Prostate gland (tissue), 2 donors: ENCODE results near the gene ZC3H12C. TPM values are rescaled to one million over a fixed set of nuclear protein-coding genes. Genes with fewer than 3 reads are reported as not detected.

Source experiments
- DNase-seq: peaks from one replicate; pipeline ENCODE4 v3.0.0-alpha.2; 2019; ENCODE audit warnings: low spot score
- H3K27ac ChIP-seq, 2 donors: fragments of 200-600 bp; sonication (generic); 2 replicates each; pipeline ENCODE4 v1.5.1; 2017 to 2019
- H3K27me3 ChIP-seq: fragments of 200-600 bp; sonication (generic); replicated peaks from 2 replicates; pipeline ENCODE4 v1.5.1; 2019; ENCODE audit not compliant: insufficient read depth
- H3K36me3 ChIP-seq, 2 donors: fragments of 200-600 bp; sonication (generic); 1 replicate in 1 of 2; 2 replicates in 1 of 2; pipeline versions ENCODE4 v1.5.1 to v1.8.1; 2017 to 2019
- H3K4me1 ChIP-seq: fragments of 200-600 bp; sonication (generic); replicated peaks from 2 replicates; pipeline ENCODE4 v1.5.1; 2019
- H3K4me3 ChIP-seq, 2 donors: fragments of 200-600 bp; sonication (generic); 2 replicates each; pipeline ENCODE4 v1.5.1; 2017 to 2019
- H3K9me3 ChIP-seq: fragments of 200-600 bp; sonication (generic); 2 replicates; pipeline ENCODE4 v1.5.1; 2017
- CTCF ChIP-seq, 4 experiments: fragments of 200-600 bp in 2 of 4; fragments of 450-650 bp in 2 of 4; sonication (generic) in 2 of 4; IDR thresholded peaks; 1 replicate in 3 of 4; 2 replicates in 1 of 4; pipeline ENCODE4 v1.5.1; 2016 to 2019; ENCODE audit warnings: antibody characterized with exemption in 4 of 4, mild to moderate bottlenecking in 2 of 4, moderate library complexity in 2 of 4
- POLR2A ChIP-seq: fragments of 450-650 bp; IDR thresholded peaks from one replicate; pipeline ENCODE4 v1.6.1; 2016; ENCODE audit warnings: antibody characterized with exemption, mild to moderate bottlenecking
- POLR2AphosphoS5 ChIP-seq: sonication (generic); formaldehyde crosslinking; IDR thresholded peaks from one replicate; pipeline ENCODE4 v1.6.1; 2017; ENCODE audit warnings: antibody characterized with exemption
- WGBS: methylation state at CpG from one replicate; pipeline ENCODE4 v1.1.5; 2018; 5-methylcytosine and 5-hydroxymethylcytosine counted together
- intact Hi-C: fragments of 100-400 bp; cut with DNase I; formaldehyde crosslinking; loops from one replicate; pipeline ENCODE4 v1.14.2; 2022
- total RNA-seq, 2 donors: library from RNA; depleted of rRNA; stranded (reverse); fragments of >200 nt; gene quantifications; one replicate each; pipeline ENCODE4 v1.1.0, GENCODE V29; 2016

The ZC3H12C gene
- total RNA-seq, 2 donors from 2014 or later = 6.5 to 11.9 TPM

DNA sequence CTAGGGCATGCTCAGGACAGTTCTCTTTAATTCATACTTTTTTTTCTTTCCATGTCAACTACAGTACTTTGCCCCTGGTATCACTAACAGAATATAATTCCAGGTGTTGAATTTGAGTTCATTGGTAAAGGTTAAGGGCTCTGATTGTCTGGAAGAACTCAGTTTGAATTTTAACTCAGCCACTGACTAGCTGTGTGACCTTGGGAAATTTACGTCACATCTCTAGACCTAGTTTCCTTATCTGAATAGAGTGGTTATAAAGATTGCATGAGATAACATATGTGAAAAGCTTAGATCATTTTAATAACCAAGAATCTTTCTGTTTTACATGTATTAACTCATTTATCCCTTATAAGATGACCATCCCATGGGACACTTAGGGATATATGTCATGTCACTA lies 15.8 kb upstream of the ZC3H12C start:
- no peak for DNase-seq
- Histone ChIP-seq H3K4me1 (no peaks in the 10 kb centered on the region), H3K4me3 (no peak overlapping the region), H3K27me3 (no peaks in the 10 kb centered on the region), H3K9me3 (no peaks in the 10 kb centered on the region), H3K36me3 (no peaks in the 10 kb centered on the region), H3K27ac (no peak overlapping the region)
- TF ChIP-seq POLR2A = no peak
- no peak for TF ChIP-seq POLR2AphosphoS5
- no peak for TF ChIP-seq CTCF (IDR thresholded peaks at IDR 0.05)
- intact Hi-C loops = no loop called here
- 82% methylated on average over 1 of the region's 1 CpG for WGBS

DNA sequence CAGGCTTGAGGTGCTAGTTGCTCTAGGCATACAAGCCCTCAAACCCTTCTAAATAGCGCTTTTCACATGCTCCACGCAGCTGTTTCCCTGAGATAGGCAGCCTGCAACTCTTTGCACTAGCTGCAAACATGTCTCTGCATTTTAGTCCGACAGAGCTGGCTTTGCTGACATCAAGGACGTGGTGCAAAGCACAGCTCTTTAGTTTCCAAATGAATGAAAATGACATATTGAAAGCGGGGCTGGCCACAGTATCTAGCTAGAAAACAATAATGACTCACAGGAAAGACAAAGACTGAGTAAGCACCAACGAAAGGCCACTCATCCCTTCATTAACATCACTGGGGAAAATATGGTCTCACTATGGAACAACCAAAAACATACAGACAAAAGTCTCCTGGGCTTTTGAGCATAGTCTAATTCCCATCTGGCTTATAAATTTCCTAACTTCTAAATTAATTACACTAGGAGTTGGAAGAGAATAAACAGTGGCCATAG lies 15.3 kb upstream of the ZC3H12C start:
- WGBS = 63% methylated on average over 6 of the region's 6 CpGs
- no peak overlapping the region for H3K27ac ChIP-seq
- DNase-seq = no peak
- intact Hi-C loops = no loop called here
- H3K4me1 ChIP-seq = no peaks in the 10 kb centered on the region
- no peak overlapping the region for H3K4me3 ChIP-seq
- no peaks in the 10 kb centered on the region for H3K36me3 ChIP-seq
- no peak for TF ChIP-seq POLR2AphosphoS5
- TF ChIP-seq CTCF (IDR thresholded peaks at IDR 0.05) = no peak
- TF ChIP-seq POLR2A = no peak
- H3K27me3 ChIP-seq = no peaks in the 10 kb centered on the region
- H3K9me3 ChIP-seq = no peaks in the 10 kb centered on the region

- Histone ChIP-seq H3K27me3 (no peaks in the 10 kb centered on the region), H3K4me3 (no peak overlapping the region), H3K4me1 (no peaks in the 10 kb centered on the region), H3K9me3 (no peaks in the 10 kb centered on the region), H3K27ac (no peak overlapping the region), H3K36me3 (no peaks in the 10 kb centered on the region)
- WGBS = 100% methylated on average over 1 of the region's 1 CpG
- DNase-seq = no peak
- no peak for TF ChIP-seq CTCF (IDR thresholded peaks at IDR 0.05)
- no peak for TF ChIP-seq POLR2A
- no peak for TF ChIP-seq POLR2AphosphoS5
- intact Hi-C loops = no loop called here
These were observed 14.2 kb upstream of the ZC3H12C start for GRCh38 chr11:110078923-110079544.

DNA sequence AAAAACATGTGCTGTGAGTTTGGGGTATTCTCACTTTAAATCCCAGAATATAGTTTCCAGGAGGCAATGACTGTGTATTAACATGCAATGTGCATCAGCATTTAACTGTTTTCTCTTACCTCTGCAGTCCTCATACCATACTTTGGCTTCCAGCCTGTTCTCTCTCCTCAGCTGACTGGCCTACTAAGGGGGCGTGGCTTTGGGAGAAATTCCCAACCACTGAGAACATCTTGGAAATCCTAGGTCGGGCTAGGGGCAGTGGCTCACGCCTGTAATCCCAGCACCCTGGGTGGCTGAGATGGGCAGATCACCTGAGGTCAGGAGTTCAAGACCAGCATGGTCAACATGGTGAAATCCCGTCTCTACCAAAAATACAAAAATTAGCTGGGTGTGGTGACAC lies 13.5 kb upstream of the ZC3H12C start:
- Histone ChIP-seq H3K36me3 (no peaks in the 10 kb centered on the region), H3K4me3 (no peak overlapping the region), H3K27me3 (no peaks in the 10 kb centered on the region), H3K27ac (no peak overlapping the region), H3K9me3 (no peaks in the 10 kb centered on the region), H3K4me1 (no peaks in the 10 kb centered on the region)
- 90% methylated on average over 4 of the region's 4 CpGs for WGBS
- intact Hi-C loops = no loop called here
- TF ChIP-seq CTCF (IDR thresholded peaks at IDR 0.05) (no peak), POLR2A (no peak), POLR2AphosphoS5 (no peak)
- no peak for DNase-seq
